H7 (cell line): ENCODE data around the gene ST6GALNAC6. TPM values are rescaled to one million over a fixed set of nuclear protein-coding genes. Genes with fewer than 3 reads are reported as not detected.

ENCODE experiments used
- DNase-seq: peaks from one replicate; pipeline ENCODE4 v3.0.0; 2012
- H3K27me3 ChIP-seq: 2 replicates; pipeline ENCODE4 v1.6.0; 2011; ENCODE audit warnings: mild to moderate bottlenecking, low read length; ENCODE audit not compliant: control insufficient read depth, insufficient read depth
- H3K36me3 ChIP-seq: replicated peaks from 2 replicates; pipeline ENCODE4 v1.5.1; 2011; ENCODE audit warnings: low read length; ENCODE audit not compliant: control insufficient read depth, insufficient read depth
- H3K4me3 ChIP-seq: 2 replicates; pipeline ENCODE4 v1.5.1; 2011; ENCODE audit warnings: low read depth, mild to moderate bottlenecking, control low read depth, low read length, moderate library complexity; ENCODE audit not compliant: insufficient read depth
- total RNA-seq: library from RNA; depleted of rRNA; stranded (reverse); fragments of >200 nt; shearing (Covaris generic); gene quantifications from 2 replicates; pipeline ENCODE4 v1.2.3, GENCODE V29; 2014

Gene ST6GALNAC6
- total RNA-seq, 1 experiment from 2014 or later: 30.6 TPM

GRCh38 chr9:127915325-127915752, 15.9 kb upstream of the ST6GALNAC6 start:
- H3K27me3 ChIP-seq: peaks cover 7% of the 10 kb centered on the region; the same call in 1 of the 2 replicates

GRCh38 chr9:127913682-127914081, 14.3 kb upstream of the ST6GALNAC6 start:
- Histone ChIP-seq H3K36me3 (peaks cover 1% of the 10 kb centered on the region; the same call in 1 of the 2 replicates), H3K27me3 (peaks cover 7% of the 10 kb centered on the region; the same call in 1 of the 2 replicates), H3K4me3 (no peak overlapping the region)
- DNase-seq: no peak

More at GRCh38 chr9:127915325-127915752, 15.9 kb upstream of the ST6GALNAC6 start:
- H3K36me3 ChIP-seq: peaks cover 1% of the 10 kb centered on the region; the same call in 1 of the 2 replicates
- H3K4me3 ChIP-seq: no peak overlapping the region
- DNase-seq: no peak

GRCh38 chr9:127912882-127913281, 13.5 kb upstream of the ST6GALNAC6 start:
- no peak overlapping the region for H3K4me3 ChIP-seq
- no peak for DNase-seq
- H3K36me3 ChIP-seq: peaks cover 1% of the 10 kb centered on the region; the same call in 1 of the 2 replicates
- peaks cover 5% of the 10 kb centered on the region; the same call in 1 of the 2 replicates for H3K27me3 ChIP-seq

GRCh38 chr9:127912296-127912695, 12.9 kb upstream of the ST6GALNAC6 start:
- DNase-seq: no peak
- peaks cover 5% of the 10 kb centered on the region; the same call in 1 of the 2 replicates for H3K27me3 ChIP-seq
- H3K4me3 ChIP-seq: no peak overlapping the region
- H3K36me3 ChIP-seq: peaks cover 1% of the 10 kb centered on the region; the same call in 1 of the 2 replicates

GRCh38 chr9:127910613-127911205, 11.3 kb upstream of the ST6GALNAC6 start:
- Histone ChIP-seq H3K4me3 (no peak overlapping the region), H3K36me3 (peaks cover 1% of the 10 kb centered on the region; the same call in 1 of the 2 replicates), H3K27me3 (no peaks in the 10 kb centered on the region)
- DNase-seq: no peak

GRCh38 chr9:127909839-127910273, 10.5 kb upstream of the ST6GALNAC6 start:
- H3K4me3 ChIP-seq: no peak overlapping the region
- DNase-seq: no peak
- H3K27me3 ChIP-seq: no peaks in the 10 kb centered on the region
- peaks cover 1% of the 10 kb centered on the region; the same call in 1 of the 2 replicates for H3K36me3 ChIP-seq

GRCh38 chr9:127908660-127908926, 9.2 kb upstream of the ST6GALNAC6 start:
- DNase-seq: no peak
- Histone ChIP-seq H3K36me3 (peaks cover 1% of the 10 kb centered on the region; the same call in 1 of the 2 replicates), H3K4me3 (no peak overlapping the region), H3K27me3 (no peaks in the 10 kb centered on the region)

GRCh38 chr9:127907867-127908659, 8.7 kb upstream of the ST6GALNAC6 start:
- Histone ChIP-seq H3K27me3 (no peaks in the 10 kb centered on the region), H3K36me3 (peaks cover 1% of the 10 kb centered on the region; the same call in 1 of the 2 replicates), H3K4me3 (no peak overlapping the region)
- DNase-seq: no peak

- H3K27me3 ChIP-seq: no peaks in the 10 kb centered on the region
- H3K4me3 ChIP-seq: no peak overlapping the region
- peak; percentile 75 for DNase-seq
- H3K36me3 ChIP-seq: no peaks in the 10 kb centered on the region
Measured at GRCh38 chr9:127905788-127906191, 6.4 kb upstream of the ST6GALNAC6 start.

GRCh38 chr9:127905004-127905728, 5.8 kb upstream of the ST6GALNAC6 start:
- Histone ChIP-seq H3K27me3 (no peaks in the 10 kb centered on the region), H3K4me3 (no peak overlapping the region), H3K36me3 (no peaks in the 10 kb centered on the region)
- DNase-seq: no peak

GRCh38 chr9:127904561-127905003, 5.2 kb upstream of the ST6GALNAC6 start:
- Histone ChIP-seq H3K27me3 (peaks cover 2% of the 10 kb centered on the region; the same call in 1 of the 2 replicates), H3K36me3 (no peaks in the 10 kb centered on the region), H3K4me3 (no peak overlapping the region)
- DNase-seq: peak; percentile 78

- Histone ChIP-seq H3K4me3 (no peak overlapping the region), H3K36me3 (no peaks in the 10 kb centered on the region)
- DNase-seq: peak; percentile 81
Measured at GRCh38 chr9:127903557-127904475, 4.4 kb upstream of the ST6GALNAC6 start.

GRCh38 chr9:127898433-127899127, 823 bp downstream of the ST6GALNAC6 start:
- Histone ChIP-seq H3K27me3 (peaks cover 2% of the 10 kb centered on the region), H3K4me3 (peak overlapping the region; percentile 77), H3K36me3 (peaks cover 17% of the 10 kb centered on the region)
- peak; percentile 83 for DNase-seq

More at GRCh38 chr9:127903557-127904475, 4.4 kb upstream of the ST6GALNAC6 start:
- H3K27me3 ChIP-seq: peaks cover 2% of the 10 kb centered on the region
